ENCODE data around the gene PLB1.
"Not testable (repeated sequence)": the region's sequence is repeated elsewhere in the genome, so short reads cannot be mapped to it uniquely, and the experiment has no call there.

Gene PLB1

DNA sequence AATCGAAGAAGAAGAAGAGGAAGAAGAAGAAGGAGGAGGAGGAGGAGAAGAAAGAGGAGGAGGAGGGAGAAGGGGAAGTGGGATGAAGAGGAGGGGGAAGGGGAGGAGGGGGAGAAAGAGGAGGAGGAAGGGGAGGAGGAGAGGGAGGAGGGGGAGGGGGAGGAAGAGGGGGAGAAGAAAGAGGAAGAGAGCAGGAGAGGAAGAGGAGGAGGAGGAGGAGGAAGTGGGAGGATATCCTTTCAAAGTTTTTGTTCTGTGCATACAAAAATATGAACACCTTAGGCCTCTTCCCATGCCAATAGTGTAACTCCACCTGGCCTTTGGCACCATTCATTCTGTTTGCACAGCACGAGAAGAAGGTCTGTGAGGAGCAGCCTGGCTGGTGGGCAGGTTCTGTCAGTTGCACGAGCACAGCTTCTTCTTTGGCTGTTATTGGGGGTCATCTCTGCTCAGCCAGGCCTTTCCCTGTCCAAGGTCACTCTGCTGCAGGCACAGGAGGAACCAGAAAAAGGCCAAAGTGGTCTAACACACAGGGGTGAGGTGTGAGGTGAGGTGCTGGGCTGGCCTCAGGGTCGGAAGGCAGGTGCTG is 25.8 kb upstream of the PLB1 start:
- no peak for DNase-seq (ENCODE audit: low read depth)

DNA sequence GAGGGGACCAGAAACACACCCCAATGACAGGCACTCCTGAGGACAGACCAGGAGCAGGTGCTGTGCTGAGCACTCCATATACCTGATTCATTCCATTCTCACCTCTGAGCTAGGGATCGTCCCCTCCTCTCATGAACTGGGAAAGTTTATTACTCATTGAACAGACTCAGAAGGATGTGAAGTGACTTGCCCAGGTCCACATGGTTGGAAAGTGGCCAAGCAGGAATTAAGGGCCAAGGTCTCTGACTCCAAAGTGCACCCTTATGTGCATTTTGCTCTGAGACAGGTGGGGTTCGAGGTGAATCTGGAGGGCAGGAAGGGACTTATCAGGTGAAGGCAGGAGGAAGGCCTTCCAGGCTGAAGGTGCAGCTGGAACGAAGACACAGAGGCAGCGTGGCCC is 25.1 kb upstream of the PLB1 start:
- no peak for DNase-seq (ENCODE audit: low read depth)

DNA sequence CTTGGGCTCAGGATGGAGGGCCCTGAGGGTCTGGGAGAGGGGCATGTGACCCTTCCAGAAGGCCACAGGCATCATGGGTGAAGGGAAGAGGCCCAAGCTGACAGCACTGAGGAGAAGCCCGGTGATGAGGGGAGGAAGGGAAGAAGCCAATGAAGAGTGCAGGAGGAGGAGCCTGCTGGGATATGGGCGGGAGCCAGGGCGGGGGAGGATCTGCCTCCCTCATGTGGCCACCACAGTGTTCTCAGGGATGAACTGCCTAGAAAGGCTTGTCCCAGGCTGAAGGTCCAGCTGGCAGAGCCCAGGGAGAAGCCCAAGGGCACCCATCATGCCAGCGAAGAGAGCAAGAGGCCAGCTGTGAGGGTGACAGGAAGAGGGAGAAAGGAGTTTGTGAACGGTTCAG is 24.6 kb upstream of the PLB1 start:
- DNase-seq (ENCODE audit: low read depth): no peak

DNA sequence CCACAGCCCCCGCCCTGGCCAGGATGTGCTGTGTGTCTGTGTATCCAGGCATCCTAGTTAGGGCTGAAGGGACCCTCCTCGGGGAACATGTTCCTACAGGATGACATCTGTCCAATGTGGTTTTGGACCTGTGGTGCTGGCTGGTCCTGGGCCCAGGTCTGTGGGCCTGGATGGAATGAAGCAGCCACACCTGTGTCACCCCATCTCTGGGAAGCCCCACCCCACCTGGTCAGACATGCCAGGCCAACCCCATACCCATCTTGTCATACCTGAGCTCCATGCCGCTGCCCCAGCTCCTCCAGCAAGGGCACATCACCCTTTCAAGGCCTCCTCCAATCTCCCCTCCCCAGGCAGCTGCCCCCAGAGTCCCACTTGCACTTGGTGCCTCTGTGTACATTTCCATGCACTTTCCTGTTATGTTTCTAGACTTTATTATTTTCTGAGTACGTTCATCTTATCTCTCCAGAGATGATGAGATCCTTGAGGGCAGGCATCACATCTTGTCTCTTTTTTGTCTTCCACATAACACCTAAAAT is 24.1 kb upstream of the PLB1 start:
- no peak for DNase-seq (ENCODE audit: low read depth)

- not testable (repeated sequence) for DNase-seq (ENCODE audit: low read depth)
These were observed 23.2 kb upstream of the PLB1 start for GRCh38 chr2:28472641-28473040.

DNA sequence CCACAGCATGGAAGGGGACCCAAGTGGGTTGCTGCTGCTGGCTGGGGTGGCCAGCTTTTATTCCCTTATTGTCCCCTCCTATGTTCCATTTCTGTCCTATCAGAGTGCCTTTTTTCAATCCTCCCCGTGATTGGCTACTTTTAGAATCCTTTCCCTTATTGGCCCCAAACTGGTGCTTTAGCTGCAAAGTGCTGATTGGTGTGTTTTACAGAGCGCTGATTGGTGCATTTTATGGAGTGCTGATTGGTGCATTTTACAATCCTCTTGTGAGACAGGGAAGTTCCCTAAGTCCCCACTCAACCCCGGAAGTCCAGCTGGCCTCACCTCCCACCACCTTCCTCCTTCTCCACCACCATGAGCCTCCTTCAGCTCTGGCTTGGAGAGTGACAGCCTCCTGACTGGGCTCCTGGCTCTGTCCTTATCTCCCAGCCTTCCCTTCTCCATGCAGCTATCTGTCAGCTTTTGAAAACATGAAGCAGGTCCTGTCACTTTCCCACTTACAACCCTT is 20.7 kb upstream of the PLB1 start:
- no peak for DNase-seq (ENCODE audit: low read depth)

DNA sequence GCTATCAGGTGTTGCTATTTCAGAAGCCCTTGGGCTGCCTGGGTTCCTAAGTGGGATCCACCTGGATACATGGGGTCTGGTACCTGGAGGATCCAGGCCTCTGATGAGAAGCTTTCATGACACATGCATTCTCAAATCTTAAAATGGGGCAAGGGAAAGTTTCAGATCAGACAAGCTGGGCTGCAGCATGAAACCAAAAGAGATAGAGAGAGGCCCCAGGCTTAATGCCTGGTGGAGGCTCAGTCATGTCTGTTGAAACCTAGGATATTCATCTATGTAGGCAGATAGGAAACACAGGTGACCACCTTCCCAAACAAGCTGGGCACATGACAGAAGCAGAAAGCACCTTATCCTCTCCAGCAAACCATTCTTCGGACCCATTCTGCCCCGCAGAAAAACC is 18.8 kb upstream of the PLB1 start:
- DNase-seq (ENCODE audit: low read depth): no peak

DNA sequence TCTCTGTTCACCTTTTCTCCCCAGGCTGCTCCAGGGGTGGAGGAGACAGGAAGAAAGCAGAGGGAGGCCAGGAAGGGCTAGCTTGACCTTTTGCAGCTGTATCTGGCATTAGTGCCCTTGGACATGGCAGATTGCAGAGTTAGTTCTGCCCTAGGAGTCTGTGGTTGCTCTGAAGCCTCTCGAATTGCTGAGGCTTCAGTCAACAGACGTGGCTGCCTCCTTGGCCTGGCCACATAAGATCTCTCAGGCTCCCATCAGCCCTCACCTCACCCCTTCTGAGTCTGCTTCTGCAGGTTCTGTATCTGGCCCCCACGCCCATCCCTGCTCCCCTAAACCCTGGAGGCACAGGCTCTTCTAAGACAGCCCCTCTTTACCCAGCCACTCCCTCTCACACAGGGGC is 18.2 kb upstream of the PLB1 start:
- no peak for DNase-seq (ENCODE audit: low read depth)

DNA sequence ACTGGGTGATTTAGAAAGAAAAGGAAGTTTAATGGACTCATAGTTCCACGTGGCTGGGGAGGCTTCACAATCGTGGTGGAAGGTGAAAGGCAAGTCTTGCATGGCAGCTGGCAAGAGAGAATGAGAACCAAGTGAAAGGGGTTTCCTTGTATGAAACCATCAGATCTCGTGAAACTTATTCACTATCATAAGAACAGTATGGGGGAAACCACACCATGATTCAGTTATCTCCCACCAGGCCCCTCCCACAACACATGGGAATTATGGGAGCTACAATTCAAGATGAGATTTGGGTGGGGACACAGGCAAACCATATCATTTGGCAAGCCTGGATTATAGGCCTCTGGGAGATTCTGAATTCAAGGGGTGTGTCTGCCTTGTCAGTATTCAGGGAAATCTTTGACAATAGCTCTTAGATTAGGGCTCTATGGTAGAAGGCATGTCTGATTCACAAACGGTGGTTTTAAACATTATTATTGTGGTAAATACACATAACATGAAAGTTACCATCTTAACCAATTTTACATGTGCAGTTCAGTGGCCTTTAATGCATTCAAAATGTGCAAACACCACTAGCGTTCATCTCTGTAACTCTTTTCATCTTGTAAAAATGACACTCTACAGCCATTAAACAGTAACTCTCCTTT is 15.3 kb upstream of the PLB1 start:
- DNase-seq (ENCODE audit: low read depth): no peak

DNA sequence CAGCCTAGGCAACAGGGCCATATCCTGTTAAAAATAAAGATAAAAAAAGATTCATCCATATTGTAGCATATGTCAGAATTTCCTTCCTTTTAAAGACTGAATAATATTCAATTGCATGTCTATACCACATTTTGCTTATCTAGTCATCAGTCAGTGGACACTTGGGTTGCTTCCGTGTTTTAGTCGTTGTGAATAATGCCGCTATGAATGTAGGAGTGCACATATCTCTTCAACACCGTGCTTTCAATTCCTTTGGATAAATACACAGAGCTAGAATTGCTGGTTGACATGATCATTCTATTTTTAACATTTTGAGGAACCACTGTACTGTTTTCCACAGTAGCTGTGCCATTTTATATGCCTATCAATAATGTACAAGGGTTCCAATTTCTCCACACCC is 14.0 kb upstream of the PLB1 start:
- DNase-seq (ENCODE audit: low read depth): no peak

- no peak for DNase-seq (ENCODE audit: low read depth)
These were observed 11.0 kb upstream of the PLB1 start for GRCh38 chr2:28484835-28485234.

GRCh38 chr2:28486526-28486925 is 9.3 kb upstream of the PLB1 start:
- no peak for DNase-seq (ENCODE audit: low read depth)

- no peak for DNase-seq (ENCODE audit: low read depth)
These were observed 8.6 kb upstream of the PLB1 start for GRCh38 chr2:28487258-28487657.

DNA sequence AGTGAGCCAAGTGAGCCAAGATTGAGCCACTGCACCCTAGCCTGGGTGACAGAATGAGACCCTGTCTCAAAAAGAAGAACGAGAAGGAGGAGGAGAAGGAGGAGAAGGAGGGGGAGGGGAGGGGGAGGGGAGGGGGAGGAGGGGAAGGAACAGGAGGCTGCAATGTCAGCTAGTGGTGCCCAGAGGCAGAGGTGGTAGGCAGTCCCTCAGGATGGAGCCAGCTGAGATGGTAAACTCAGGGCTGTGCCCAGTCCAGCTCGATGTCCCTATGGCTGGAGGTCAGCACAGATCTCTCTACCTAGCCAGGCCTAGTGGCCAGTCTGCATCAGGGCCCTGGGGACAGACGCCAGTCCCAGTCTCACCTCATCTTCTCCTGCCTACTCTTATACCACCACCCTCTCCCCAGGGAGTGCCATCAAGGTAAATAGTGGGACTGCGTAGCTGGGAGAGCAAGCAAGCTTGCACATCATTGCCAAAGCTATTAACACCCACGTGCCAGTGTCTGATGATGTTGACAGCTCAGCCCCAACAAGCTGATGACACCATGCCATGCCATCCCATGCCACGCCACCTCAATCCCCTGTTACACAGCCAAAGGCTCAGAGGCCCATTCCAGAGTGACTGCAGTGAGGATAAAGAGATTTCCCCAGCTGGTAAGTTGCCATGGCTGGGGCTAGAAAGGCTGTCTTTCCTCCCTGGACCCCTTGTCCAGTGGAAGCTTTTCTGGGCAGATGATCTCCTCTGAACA is 7.6 kb upstream of the PLB1 start:
- no peak for DNase-seq (ENCODE audit: low read depth)

- no peak for DNase-seq (ENCODE audit: low read depth)
These were observed 6.8 kb upstream of the PLB1 start for GRCh38 chr2:28488858-28489575.

GRCh38 chr2:28490558-28490957 is 5.3 kb upstream of the PLB1 start:
- no peak for DNase-seq (ENCODE audit: low read depth)

DNA sequence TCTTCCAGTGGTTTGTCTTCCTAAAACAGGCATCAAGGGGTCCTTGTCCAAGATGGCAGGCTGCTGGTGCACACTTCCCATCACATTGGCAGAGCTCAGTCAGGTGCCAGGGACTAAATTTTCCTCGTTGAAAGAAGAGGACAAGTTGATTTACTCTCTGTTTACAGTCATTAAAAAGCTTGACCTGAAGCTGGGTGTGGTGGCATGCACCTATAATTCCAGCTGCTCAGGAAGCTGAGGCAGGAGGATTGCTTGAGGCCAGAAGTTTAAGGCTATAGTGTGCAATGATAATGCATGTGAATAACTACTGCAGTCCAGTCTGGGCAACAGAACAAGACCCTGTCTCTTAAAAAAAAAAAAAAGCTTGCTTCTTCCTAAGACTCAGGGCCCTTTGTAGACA is 3.6 kb upstream of the PLB1 start:
- no peak for DNase-seq (ENCODE audit: low read depth)

- DNase-seq (ENCODE audit: low read depth): no peak
These were observed 2.2 kb upstream of the PLB1 start for GRCh38 chr2:28493636-28494035.

DNA sequence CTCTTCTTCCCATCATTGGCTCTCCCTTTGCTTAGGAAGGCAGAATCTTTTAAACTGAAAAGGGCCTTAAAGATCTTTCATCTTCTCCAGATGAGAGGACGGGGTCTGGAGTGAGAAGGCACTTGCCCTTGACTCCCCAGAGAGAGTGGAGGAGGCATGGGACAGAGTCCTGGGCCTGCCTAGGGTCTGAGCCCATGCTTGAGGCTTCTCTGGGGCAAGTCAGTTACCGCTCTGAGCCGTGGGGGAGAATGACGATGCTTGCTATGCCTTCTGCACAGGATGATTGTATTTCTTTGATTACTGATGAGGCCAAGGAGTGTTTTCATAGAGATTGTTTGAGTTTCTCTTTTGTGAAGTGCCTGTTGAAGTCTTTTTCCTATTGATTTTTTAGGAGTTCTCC is 921 bp downstream of the PLB1 start:
- DNase-seq (ENCODE audit: low read depth): no peak

GRCh38 chr2:28497206-28497605 is 1.3 kb downstream of the PLB1 start:
- DNase-seq (ENCODE audit: low read depth): no peak

- DNase-seq (ENCODE audit: low read depth): no peak
These were observed 3.4 kb downstream of the PLB1 start for GRCh38 chr2:28499282-28499681.

DNA sequence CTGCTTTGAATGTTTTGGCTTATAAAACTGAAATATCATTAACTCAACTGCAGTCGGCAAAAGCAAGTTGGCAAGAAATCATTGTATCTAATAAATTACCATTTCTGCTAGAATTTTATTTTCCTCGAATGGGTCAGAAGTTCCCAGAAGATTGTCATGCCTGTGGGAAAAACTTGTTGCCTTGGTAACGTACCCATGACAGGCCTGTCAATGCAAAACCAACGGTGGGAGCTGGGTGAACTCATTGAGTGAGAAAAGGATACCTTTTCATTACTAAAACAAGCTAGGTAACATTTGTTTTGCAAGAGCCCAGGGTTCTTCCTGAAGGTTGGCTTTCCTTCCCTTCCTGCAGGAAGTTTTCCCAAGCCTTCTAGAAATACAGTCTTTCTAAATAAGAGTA is 9.5 kb downstream of the PLB1 start:
- DNase-seq (ENCODE audit: low read depth): no peak
